NCI-H2081 treated with DMSO at 0.1 percent for 48 hours (cell line): Measurements from ENCODE around the gene TMEM132D.

ENCODE experiments used
- DNase-seq: peaks from one replicate; lab custom pipeline; 2025; lab: John Stamatoyannopoulos, UW

The TMEM132D gene

DNA sequence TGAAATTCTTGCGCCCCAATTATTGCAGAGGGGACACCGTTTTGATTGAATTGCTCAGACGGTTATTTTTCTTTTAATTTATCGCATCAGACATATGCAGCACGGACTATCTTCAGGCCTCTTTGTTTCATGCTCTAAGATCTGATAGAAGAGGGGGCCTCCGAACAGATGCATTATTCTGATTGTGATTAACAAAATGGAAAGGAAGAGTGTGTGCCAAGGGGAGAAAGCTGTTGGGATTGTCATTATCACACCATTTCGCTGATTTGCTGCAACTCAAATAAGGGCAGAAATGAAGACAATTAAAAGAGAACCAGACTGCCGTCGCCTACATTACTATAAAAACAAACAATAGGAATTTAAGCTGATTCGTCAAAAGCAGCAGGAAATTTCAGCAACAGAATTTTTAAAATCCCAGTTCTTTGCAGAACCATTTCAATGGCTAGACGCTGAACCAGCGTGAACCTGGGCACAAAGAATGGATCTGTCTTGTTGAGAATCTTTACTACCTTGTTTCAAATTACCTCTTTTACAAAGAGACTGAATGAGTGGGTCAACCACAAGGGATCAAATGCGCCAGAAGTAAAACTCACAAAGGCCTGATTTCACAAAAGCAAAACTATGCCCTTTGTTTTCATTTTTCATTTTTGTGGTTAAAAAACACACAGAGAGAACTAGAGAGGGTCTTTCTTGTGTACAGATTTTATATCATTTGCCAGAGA lies 30.6 kb downstream of the TMEM132D start:
- no peak for DNase-seq

DNA sequence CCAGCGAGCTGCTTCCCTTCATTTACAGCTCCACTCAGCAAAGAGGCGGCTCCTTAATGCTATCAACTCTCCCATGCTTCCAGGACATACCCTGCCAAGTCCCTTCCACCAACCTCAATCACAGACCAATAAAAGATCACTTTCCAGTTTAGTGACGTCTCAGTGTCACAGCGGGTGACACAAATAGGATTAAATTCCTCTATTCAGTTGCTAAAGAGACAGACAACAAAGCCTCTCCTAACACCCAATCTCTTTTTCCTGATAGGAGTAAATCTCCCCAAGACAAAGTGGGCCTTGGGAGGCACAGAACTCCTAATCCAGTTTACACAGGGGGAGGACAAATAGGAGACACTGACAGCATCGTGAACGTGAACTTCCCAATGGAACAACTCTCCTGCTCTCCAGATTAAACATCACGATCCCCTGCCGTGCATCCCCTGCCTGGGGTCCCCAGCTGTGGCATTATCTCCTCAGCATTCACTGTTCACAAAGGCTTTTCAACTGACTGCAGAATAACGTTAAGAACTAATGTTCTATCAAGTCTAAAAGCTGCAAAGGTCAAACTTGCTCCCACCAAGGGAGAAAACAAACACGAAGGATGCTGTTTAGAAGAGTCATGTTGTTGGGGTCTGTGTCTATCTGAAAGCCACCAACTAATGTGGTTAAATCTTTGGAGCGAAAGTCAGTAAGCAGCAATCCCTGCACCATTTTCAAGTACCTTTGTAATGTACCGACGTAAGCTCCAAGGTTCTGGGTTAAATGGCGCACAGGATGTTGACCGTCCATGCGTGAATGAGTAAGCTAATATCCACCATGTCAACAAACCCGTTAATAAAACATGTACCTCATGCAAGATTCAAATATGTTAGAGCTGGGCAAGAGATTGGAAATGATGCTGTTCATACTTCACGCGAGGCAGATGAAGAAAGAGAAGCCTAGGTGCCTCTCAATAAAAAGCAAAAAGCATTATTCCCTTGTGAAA lies 31.5 kb downstream of the TMEM132D start:
- no peak for DNase-seq

DNA sequence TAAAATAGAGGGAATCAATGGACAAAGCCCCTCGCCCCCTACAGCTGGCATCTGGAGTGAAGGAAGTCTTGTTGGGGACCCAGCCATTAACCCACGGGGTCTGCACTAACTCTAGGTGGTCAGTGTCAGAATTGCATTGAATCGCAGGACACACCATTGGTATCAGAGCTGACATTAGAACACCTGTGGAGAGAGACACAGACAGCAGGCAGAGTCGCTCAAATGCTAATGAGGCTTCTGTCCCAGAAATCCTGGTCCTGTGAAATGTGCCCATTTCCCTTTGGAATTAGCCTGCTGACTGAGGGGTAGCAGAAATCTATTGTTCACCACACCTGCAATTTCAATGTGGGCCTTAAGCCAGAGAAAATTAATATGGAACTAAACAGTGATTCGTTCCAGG lies 33.0 kb downstream of the TMEM132D start:
- no peak for DNase-seq

DNA sequence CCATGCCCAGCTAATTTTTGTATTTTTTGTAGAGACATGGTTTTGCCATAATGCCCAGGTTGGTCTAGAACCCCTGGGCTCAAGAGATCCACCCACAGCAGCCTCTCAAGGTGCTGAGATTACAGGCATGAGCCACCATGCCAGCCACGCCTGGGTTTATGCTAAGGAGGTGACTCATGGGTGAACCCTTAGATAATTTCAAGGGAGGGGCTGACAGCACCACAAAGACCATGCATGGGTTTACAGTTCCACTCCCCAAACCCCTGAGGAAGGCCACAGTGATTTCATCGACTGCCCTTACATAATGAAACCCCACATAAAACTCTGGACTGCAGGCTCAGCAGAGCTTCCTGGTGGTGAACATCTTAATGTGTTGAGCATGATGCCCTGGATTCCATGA lies 33.7 kb downstream of the TMEM132D start:
- no peak for DNase-seq

DNA sequence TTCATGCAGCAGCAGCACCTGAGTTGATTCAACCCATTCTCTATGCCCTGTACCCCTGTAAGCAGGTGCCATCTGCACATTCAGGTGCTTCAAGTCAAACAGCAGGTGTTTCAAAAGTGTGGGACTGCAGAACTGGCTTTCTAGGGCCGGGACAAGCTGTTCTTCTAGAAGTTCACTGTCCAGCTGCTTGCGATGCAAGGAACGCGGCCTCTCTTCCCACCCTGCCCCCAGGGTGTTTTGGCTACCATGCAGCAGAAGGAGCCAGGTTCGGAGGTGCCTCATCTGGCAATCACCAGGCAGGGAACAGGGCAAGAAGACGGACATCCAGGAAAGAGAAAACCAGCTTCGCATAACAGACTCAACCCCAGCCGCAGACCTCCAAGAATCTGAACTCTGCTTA lies 35.2 kb downstream of the TMEM132D start:
- no peak for DNase-seq

DNA sequence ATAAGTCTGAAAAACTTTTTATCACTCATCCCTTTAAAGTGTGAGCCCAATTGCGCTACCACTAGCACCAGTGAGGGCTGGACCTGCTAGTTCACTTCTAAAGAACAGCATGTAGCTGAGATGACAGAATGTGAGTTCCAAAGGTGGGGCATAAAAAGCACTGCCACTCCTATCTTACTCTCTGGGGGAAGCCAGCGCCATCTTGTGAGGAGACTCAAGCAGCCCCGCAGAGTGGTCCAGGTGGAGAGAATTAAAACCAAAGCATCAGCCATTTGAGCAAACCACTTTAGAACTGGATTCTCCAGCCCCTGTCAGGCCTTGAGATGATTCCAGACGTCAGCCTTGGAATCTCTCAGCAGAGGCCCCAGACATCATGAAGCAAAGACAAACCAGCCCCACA lies 39.9 kb downstream of the TMEM132D start:
- DNase-seq = no peak

DNA sequence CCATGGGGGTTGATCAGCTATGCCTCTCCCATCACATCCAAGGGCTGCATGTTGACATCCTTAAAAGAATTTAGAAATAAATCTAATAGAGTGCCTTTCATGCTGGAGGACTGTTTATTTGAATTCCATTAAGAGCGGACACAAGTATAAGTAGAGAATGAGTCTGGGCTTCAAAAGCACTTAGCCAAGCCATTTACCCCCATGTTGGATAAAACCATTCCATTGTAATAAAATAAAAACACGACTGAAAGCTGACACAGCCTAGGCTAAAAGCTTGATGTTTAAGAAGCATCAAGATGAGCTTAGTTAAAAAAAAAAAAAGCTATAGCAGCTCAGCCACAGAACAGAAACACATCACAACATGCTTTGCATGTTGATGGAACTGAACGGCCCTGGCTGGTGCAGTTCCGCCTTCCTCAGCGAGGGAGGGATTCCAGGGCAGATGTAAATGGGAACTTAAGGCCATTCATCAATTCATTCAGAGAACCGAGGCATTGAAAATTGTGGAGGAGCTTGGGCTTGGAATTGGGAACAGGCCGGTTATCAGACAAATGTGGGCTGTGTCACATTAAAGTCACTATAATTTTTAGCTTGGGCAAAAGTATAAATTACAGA lies 41.2 kb downstream of the TMEM132D start:
- no peak for DNase-seq

DNA sequence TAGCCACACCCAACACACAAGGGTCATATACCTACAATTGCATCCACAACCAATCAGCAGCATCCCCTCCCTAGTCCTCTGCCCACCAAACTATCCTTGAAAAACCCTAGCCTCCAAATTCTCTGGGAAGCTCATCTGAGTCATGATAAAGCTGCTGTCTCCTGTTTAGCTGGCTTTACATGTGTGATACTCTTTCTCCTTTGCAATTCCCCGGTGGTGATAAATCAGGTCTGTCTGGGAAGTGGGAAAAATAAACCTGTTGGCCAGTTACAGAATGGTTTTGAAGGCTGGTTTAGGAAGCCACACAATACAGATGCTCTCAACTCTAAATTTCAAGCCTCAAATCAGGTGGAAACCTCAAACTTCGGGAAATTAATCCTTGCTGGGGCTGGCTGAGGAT lies 41.9 kb downstream of the TMEM132D start:
- no peak for DNase-seq

DNA sequence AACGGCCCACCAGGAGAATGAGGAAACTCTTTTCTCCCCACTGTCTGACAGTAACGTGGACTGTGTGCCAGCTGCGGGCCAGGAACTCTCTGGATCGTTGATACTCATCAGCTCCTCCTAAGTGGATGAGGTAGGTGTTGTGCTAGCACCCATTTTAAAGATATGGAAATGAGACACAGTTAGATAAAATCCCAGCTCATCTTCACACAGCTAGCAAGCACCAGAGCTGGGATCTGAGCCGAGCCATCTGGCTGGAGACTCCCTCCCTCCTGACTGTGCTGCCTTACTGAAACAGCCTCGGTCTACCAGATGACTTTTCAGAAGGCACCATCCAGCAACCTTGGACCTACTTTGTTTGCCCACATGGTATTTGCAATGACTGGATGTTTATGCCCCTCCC lies 49.2 kb downstream of the TMEM132D start:
- no peak for DNase-seq

DNA sequence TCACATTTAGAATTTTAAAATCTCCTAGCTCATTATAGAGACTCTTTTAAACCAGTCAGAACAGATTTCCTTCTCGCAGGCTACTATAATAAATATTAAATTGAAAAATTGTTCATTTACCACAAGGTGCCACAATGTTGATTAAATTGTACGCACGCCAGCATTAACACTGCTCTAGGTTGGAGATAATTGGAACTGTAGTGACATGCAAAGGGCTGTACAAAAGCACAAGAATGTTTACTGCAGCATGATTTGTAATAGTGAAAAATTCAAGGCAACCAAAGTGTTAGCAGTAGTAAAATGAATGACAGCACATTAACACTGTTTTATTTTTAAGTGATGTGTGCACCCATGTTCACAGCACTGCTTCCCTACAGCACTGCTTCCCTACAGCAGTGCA lies 52.5 kb downstream of the TMEM132D start:
- no peak for DNase-seq

DNA sequence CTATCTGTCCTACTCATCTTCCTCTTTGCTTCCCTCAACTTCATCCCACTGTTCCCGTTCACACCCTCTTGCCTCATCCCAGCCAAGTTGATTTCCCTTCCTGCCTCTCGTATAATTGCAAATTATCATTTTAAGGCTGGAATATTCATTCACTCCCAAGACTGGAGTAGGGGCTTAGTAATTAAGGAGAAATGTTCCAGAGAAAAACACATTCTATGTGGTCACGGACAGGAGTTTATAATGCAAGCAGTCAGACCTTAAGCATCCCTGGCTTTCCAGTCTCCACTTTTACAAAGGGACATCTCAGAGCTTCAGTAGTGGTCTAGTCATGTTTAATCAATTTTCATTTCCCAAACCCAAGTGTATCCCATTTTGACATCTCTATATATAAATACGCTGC lies 54.9 kb downstream of the TMEM132D start:
- DNase-seq = no peak

DNA sequence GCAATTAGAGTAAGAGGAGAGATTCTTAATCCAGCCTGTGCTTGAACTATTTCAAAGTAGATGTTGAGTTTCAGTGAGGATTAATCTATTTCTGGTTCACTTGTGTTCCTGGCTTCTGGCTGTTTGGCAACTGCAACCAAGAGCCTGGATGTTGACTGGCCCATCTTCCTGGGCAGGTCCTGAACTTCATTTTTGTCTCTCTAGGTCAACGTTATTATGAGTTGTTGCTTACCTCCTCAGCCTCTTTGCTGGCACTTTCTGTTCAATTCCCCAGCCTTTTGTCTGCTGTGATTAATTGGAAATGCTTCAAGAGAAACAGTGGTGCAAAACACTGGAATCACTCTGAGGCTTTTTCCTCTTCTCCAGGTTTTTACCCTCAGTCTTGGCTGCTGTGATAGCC lies 56.8 kb downstream of the TMEM132D start:
- DNase-seq = no peak

DNA sequence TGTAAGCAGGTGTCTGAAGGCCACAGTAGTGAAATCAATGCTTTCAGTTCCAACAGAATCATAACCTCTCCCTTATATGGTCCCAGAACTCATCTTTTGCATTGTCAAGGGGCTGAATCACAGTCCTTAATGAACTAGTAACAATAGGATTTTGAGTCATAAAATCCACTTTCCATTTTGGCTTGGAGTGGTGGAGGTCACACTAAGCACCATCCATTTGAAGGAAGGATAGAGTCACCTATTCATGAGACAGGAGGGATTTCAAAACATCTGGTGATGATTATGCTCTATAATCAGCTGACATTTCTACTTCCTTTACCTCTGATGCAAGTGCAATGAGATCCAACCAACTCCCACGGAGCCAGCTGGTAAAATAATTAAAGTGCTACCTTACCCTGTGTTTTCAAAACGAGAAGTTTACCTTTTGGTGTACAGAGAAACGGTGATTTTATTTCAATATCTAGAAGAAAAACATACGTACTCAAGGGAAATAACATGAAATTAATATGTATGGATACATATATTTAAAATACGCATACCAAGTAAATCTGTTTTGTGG lies 59.1 kb downstream of the TMEM132D start:
- no peak for DNase-seq

DNA sequence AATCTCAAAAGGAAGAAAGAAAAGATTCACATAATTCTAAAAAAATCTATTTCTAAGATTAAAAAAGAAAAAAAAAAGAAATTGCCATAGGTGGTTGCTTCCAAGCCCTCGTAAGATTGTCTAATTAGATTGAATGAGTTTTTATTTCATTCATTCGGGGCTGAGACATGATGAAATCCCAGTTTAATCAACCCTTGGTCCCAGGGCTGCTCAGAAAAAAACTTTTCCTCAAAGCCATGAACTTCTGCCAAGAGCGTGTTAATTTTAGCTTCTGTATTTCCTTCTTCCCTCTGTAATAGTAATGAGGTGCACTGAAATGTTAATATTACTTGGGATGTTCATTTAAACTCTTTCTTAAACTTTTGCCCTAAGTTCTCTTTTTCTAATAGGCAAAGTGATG lies 62.6 kb downstream of the TMEM132D start:
- DNase-seq = no peak

DNA sequence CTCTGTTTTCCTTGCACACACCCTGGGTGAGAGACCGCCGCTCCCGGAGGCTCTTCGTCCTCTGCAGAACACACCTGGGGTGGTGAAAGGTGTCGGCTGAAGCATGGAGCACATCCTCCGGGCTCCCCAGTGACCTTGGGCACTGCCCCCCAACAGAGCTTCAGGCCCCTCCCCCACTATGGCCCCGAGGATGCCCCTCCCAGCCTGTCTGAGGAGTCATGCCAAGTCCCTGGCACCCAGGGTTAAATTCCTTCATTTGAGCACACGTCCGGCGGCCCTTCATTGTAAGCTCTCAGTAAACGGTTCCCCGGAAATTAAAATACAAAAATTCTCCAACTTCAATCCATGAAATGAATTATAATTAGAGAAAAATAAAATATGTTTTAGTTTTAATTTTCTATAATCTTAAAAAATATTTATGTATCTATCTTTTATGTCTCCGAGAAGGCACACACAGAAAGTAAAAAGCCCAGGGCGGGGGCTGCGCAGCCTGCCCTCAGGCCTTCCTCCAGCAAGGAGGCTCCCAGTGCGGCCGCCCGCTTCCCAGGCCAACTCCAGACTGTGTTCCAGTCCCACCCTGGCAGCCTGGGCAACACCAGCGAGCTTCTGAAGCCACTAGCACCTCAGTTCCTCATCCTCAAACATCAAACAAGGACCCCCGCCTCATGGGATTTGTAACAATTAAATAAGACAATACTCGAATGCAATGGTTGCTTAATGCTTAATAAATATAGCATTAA lies 63.5 kb downstream of the TMEM132D start:
- DNase-seq = no peak

DNA sequence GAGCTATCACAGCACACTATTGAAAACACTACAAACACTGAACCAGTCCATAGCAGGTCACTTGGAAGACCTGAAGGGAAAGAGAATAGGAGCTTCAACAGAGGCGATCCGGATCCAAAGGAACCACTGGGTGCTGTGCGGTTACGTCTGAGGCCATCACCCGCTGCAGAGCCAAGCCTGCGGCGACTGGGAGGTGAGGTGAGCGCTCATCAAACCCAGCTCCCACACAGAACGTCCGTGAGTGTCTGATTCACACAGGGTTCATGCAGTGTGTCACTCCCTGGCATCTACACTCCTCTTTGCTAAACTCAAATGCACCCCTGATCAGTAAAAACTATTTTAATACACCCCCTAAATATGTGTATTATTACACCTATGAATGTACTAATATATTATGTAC lies 64.1 kb downstream of the TMEM132D start:
- no peak for DNase-seq

DNA sequence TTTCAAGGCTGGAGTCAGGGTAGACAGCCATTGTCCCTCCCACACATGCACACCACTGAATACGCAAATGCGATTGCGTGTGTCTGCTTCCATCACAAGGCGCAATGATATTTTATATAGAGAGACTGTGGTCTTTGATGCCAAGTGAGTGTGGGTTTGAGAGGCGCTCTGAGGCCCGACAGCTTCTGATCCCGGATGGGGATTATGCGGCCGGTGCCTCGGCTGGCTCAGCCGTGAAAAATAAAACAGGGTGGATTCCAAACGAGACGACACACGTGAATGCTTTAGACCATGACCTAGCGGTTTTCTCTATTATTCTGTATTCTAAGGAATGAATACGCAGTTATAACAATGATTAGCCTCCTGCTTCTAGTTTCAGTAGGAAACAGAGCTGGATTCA lies 72.5 kb downstream of the TMEM132D start:
- DNase-seq = no peak

DNA sequence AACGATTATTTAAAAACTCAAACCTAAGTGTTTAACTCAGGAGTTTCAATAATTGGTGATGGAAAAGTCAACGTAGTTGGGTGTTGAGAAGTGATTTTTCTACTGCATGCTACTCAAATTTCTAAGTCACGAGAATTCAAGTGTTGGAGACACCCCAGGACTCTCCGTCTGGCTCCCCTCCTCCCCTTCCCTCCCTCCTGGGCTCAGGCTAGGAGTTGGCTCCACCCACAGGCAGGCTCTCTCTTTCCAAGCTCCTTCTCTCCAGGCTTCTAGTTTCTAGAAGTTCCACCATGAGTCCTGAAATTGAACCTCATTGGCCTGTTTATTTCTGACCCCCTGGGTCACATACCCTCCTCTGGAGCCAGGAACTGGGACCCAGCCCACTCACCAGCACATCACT lies 73.0 kb downstream of the TMEM132D start:
- DNase-seq = no peak

DNA sequence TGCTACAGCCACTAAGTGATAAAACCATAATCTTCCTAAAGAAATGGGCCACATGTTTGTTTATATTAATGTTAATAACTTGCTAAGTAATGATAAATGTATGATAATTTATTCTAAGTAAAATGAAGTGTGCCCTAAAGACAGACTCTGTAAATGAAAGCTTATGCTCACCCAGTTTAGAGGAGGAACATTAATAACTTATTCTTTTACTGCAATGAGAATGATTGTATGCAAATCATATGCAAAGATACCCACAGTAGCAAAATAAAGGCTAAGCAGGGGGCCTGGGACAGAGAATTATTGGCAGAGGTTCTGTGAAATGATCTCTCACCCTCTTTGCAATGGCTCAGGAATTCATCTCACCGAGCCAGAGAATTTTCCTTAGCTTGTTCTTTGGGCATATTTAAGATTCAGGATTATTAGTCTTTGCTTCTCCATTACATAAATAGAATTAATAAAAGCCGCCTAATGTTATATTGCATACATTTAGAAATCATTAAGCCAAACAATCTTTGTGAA lies 75.9 kb downstream of the TMEM132D start:
- DNase-seq = no peak

DNA sequence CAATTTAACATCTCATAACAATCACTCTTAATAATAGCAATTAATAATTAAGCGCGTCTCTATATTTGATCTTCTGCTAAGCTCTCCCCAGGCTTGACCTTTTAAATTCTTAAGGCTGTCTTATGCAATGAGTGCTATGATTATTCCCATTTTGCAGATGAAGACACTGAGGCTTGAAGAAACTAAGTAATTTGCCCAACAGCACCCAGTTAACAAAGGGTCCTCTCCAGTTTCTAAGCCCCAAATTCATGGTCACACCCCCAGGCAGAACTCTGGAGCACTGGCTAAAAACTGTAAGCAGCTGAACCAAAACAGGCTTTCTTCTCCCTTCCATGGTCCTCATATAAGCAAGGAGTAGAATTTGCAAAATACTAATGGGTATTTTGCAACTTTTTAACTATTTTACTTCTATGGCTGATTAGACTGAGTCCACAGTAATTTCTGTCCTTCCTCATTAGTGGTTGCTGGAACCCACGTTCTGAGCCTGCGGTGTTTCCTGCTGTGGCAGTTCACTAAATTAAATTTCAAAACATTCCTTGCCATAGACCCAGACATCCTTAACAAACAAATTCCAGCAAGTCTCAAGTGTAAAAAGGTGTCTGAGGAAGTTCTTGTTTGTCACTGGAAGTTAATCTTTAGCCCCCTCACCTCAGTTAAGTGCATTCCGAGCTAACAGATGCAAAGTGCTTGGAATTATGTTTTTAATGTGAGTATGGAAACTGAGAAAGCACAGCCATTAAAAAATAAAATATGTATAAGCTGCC lies 76.5 kb downstream of the TMEM132D start:
- no peak for DNase-seq

DNA sequence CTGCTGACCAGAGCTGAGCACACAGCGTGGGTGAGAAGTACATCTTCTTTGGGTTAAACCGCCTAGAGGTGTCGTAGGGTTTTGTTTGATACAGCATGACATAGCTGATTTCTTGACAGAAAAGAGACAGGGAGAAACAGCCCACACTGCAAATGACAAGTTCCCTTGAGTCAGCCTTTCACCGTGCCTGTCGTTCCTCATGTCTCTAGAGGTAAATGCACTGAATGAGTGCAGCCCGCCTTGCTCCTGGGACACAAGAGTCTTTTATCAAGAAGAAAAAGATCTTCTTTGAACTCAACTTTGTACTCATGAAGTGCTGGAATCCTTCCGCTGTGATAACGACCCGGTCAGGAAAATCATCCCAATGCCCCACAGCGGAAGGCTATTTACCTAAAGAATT lies 77.6 kb downstream of the TMEM132D start:
- no peak for DNase-seq
